GM19099 (cell line): Measurements from ENCODE around the gene MED13L.

Experiments used
- POLR2A ChIP-seq: IDR thresholded peaks from 3 replicates; pipeline ENCODE4 v1.6.1; 2011; ENCODE audit warnings: low read depth; ENCODE audit not compliant: insufficient read length; ENCODE audit errors: extremely low read depth

The MED13L gene

GRCh38 chr12:116089080-116089479 is 188.4 kb downstream of the MED13L start:
- no peak for TF ChIP-seq POLR2A

GRCh38 chr12:116087962-116088361 is 189.5 kb downstream of the MED13L start:
- no peak for TF ChIP-seq POLR2A

DNA sequence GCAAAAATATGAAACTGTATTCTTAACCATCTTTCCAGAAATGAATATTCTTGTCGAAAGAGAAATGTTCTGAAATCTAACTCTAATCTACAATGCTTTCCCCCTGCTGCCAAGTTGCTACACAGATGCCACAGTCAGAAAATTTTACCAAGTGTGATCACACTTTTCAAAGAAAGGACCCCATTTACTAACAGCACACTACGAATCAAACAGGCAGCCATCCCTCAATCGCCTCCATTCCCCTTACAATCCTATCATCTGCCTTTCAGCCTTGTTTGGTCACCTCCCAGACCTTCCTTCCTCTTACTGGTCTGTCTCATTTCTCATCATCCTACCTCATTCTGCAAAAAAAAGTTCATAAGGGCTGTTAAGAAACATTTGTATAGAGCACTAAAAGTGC is 190.1 kb downstream of the MED13L start:
- no peak for TF ChIP-seq POLR2A

- no peak for TF ChIP-seq POLR2A
Measured at GRCh38 chr12:116080415-116080814, 197.1 kb downstream of the MED13L start.

GRCh38 chr12:116078396-116078795 is 199.1 kb downstream of the MED13L start:
- no peak for TF ChIP-seq POLR2A

DNA sequence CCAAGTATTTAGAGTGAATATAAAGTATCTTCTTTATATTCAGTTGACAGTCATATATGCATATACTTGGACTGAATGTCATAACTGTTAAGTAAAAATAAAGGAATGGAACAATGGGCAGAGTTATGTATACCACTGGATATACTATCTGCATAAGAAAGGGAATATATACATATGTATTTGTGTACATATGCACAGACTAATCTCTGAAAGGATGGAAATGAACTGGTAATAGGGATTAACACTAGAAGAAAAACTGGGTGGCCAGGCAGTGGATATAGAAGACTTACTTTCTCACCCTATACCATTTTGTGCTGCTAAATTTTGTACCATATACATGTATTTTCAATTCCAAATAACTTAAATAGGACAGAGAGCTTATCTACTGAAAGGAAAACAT is 200.1 kb downstream of the MED13L start:
- TF ChIP-seq POLR2A: no peak

GRCh38 chr12:116076399-116076798 is 201.1 kb downstream of the MED13L start:
- no peak for TF ChIP-seq POLR2A

- no peak for TF ChIP-seq POLR2A
Measured at GRCh38 chr12:116074686-116075085, 202.8 kb downstream of the MED13L start.

- no peak for TF ChIP-seq POLR2A
Measured at GRCh38 chr12:116071555-116072230, 205.8 kb downstream of the MED13L start.

GRCh38 chr12:116070444-116070843 is 207.0 kb downstream of the MED13L start:
- TF ChIP-seq POLR2A: no peak

DNA sequence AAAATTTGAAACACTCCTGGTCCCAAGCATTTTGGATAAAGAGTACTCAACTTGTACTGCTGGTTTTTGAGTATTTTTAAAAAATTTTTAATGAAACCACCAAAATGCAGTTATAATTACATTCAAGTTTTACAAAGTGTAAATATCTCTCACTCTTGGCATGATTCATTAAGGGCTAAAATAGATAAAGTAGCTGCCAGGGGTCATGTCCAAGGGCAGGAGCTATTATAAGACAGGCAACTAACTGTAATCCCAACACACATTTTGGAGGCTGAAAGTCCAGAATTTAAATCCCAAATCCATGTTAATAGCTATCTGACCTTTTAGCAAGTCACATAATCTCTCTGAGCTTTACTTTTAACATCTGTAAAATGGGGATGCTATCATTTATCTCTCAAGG is 207.6 kb downstream of the MED13L start:
- TF ChIP-seq POLR2A: no peak

GRCh38 chr12:116068853-116069252 is 208.6 kb downstream of the MED13L start:
- no peak for TF ChIP-seq POLR2A

DNA sequence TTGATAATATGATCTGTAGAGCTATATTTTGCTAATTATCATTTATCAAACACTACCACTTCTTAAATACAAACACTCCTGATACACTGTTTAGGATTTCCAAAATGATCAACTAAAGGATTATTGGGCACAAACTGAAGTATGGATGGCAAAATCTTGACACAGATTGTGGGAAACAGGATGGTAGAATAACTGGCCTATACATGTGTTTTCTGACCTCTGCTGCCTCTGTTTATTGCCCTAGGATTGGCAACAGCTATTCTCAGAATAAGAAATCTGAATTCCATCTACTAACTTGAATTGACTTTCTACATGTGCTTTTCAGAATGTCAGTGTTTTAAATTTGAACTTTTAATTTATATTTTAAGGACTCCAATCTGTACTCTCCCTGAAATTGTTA is 209.1 kb downstream of the MED13L start:
- no peak for TF ChIP-seq POLR2A

- TF ChIP-seq POLR2A: no peak
Measured at GRCh38 chr12:116067892-116068291, 209.6 kb downstream of the MED13L start.

DNA sequence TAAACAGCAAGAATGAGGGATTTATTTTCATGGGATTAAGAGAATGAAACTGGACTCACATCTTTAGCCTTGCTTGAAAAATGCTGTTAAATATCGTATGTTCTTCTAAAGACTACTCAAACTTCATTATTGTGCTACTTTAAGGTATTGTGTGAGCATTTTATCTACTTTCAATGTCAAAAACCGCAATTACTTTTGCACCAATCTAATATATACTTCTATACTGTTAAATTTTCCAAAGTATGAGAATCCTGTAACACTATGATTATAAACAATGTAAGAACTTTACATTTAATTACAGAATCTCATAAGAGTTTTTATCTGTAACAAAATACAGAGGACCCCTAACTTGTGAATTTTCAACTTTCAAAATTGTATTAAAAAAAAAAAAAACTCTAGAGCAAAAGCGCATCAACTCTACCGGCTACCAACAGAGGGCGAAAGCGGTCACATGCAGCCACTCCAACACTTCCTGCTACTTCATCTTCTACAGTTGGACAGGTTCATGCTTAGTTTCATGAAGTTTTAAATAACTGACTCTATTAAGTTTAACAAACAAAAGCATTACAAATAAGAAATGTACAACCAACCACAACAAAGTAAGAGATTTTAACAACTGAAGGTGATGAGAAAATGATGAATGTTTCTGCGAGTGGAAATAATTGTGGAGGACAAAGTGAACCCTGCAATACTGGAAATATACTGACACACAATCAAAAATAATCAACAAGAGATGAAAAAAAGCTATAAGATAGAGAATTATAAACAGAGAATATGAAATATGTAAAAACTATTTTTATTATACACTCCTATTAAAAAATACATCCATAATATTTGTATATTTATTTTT is 210.9 kb downstream of the MED13L start:
- no peak for TF ChIP-seq POLR2A

DNA sequence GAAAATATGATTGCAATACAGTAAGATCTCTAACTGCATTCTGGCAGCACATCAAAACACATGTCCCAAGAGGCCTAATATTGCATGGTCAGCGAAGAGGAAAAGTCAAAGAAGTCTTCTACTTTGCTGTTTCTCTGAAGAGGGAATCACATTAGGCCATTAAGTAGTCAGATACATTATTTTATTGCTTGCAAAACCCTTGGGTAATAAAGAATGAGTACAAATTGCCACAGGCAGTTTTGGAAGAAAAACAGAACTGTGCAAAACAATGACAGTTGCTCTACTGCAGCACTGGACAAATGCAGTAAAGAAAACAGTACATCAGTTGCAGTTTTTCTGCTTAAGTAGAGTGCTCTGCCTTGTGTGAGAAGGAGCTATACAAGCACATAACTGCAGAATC is 211.9 kb downstream of the MED13L start:
- no peak for TF ChIP-seq POLR2A
